H7 (cell line): ENCODE measurements around the gene FCN2. TPM values are rescaled to one million over a fixed set of nuclear protein-coding genes. Genes with fewer than 3 reads are reported as not detected.
"Not testable (repeated sequence)": the region's sequence is repeated elsewhere in the genome, so short reads cannot be mapped to it uniquely, and the experiment has no call there.

Experiments
- DNase-seq: peaks from one replicate; pipeline ENCODE4 v3.0.0; 2012
- H3K27me3 ChIP-seq: 2 replicates; pipeline ENCODE4 v1.6.0; 2011; ENCODE audit warnings: mild to moderate bottlenecking, low read length; ENCODE audit not compliant: control insufficient read depth, insufficient read depth
- H3K36me3 ChIP-seq: replicated peaks from 2 replicates; pipeline ENCODE4 v1.5.1; 2011; ENCODE audit warnings: low read length; ENCODE audit not compliant: control insufficient read depth, insufficient read depth
- H3K4me3 ChIP-seq: 2 replicates; pipeline ENCODE4 v1.5.1; 2011; ENCODE audit warnings: low read depth, mild to moderate bottlenecking, control low read depth, low read length, moderate library complexity; ENCODE audit not compliant: insufficient read depth
- total RNA-seq: library from RNA; depleted of rRNA; stranded (reverse); fragments of >200 nt; shearing (Covaris generic); gene quantifications from 2 replicates; pipeline ENCODE4 v1.2.3, GENCODE V29; 2014

FCN2 gene
- total RNA-seq, 1 experiment from 2014 or later, result not detected

DNA sequence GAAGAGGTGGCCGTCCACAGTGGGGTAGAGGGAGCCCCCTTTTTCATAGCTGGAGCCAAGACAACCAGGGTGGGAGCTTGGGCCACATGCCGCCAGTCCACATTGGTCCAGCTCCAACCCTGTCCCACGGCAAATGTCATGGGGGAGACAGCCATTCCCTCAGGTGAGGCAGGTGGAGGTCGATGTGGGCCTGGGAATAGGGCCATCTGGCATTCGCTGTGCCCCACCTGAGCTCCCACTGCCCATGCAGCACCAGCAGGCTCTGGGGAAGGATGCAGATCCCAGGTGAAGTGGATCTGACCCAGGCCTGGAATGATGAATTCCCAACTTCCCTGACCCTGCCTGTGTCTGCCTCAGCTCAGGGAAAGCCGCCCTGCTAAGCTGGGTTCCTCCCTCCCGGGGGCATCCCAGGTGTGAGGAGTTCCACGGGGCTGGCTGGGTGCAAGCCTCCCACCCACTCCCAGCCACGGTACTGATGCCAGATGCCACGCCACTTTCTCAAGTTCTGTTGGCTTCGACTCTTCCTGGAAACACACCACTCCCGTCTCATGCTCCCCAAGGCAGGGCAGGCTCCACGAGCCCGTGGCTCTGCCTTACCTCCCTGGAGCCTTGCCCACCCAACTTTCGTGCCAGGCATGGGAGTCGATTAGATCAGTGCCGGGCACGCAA lies 25.2 kb upstream of the FCN2 start:
- DNase-seq, result peak; percentile 22
- Histone ChIP-seq H3K27me3 (no peaks in the 10 kb centered on the region), H3K36me3 (no peaks in the 10 kb centered on the region), H3K4me3 (no peak overlapping the region)

DNA sequence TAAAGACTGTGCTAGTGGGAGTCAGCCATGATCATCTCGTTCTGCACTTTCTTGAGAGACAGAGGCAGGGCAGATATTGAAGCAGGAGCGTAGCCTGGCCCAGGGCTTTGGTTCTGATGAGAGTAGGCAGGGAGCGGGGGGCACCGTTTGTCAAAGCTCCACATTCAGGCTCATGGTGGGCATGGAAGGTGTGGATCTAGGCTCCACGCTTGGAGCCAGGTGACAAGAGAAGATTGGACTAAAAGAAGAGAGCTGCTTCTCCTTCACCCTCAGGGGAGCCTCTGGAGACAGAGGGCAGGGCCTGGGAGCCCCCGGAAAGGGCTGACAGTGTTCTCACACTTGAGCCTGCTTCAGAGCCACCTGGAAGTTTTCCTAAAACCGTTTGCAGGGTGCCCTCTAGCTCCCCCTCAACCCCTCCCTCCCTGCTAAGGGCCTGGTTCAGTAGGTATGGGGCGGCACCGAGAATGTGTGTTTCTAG lies 24.7 kb upstream of the FCN2 start:
- H3K27me3 ChIP-seq, result no peaks in the 10 kb centered on the region
- no peak overlapping the region for H3K4me3 ChIP-seq
- H3K36me3 ChIP-seq, result no peaks in the 10 kb centered on the region
- peak; percentile 18 for DNase-seq

DNA sequence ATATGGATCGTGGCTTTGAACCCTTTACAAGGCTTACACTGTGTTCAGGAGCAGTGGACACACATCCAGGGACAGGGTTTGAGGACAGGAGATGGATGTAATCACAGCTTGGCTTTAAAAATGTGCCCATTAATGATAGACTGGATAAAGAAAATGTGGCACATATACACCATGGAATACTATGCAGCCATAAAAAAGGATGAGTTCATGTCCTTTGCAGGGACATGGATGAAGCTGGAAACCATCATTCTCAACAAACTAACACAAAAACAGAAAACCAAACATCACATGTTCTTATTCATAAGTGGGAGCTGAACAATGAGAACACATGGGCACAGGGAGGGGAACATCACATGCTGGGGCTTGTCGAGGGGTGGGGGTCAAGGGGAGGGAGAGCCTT lies 23.2 kb upstream of the FCN2 start:
- H3K36me3 ChIP-seq, H3K4me3 ChIP-seq, DNase-seq, H3K27me3 ChIP-seq: not testable (repeated sequence)

DNA sequence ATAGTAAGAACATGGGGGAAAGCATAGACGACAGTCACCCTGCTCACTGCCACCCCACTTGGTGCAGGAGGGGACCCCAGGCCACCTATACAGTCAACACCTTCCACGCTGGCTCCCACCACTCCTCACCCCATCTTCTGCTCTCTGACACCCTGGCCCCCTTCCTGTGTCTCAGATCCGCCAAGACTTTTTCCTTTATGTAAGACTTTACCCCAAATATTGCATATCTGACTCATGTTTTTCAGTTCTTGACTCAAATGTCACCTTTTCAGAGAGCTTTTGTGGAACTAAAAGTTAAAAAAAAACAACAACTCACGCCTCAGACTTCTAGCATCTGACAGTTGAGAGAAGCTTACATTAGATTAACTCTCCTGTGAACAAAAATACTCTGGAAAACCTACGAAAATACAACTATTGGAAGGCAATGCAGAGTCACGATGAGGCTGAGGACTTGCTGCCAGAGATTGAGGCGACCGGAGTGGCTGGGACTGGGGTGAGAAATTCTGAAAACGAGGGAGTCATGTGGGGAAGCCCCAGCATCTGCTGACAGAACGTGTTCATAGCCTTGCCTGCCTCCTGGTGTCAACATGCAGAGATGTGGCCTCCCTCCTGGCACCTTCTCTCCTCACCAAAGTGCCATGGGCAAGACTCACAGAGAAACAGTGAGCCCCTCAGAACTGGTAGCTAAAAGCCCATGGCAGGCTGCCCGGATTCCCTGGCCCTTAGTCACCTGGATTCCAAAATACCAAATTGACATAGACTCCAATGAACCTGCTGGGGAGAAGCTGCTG lies 22.4 kb upstream of the FCN2 start:
- Histone ChIP-seq H3K36me3 (no peaks in the 10 kb centered on the region), H3K27me3 (no peaks in the 10 kb centered on the region), H3K4me3 (no peak overlapping the region)
- DNase-seq, result peak; percentile 30

DNA sequence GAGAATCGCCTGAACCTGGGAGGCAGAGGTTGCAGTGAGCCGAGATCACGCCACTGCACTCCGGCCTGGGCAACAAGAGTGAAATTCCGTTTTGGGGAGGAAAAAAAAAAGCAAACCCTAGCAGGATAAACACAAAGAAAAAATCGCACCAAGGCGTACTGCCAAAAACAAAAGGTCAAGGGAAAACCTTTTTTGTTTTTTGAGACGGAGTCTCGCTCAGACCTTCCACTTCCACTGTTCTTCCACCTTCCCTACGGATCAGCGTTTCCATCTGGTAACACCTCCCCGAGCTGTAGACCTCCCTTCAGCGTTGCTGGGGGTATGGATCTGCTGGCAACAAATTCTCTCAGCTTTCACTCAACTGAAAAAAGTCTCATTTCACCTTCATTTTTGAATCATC lies 20.1 kb upstream of the FCN2 start:
- Histone ChIP-seq H3K4me3 (no peak overlapping the region), H3K27me3 (no peaks in the 10 kb centered on the region), H3K36me3 (no peaks in the 10 kb centered on the region)
- DNase-seq, result no peak

DNA sequence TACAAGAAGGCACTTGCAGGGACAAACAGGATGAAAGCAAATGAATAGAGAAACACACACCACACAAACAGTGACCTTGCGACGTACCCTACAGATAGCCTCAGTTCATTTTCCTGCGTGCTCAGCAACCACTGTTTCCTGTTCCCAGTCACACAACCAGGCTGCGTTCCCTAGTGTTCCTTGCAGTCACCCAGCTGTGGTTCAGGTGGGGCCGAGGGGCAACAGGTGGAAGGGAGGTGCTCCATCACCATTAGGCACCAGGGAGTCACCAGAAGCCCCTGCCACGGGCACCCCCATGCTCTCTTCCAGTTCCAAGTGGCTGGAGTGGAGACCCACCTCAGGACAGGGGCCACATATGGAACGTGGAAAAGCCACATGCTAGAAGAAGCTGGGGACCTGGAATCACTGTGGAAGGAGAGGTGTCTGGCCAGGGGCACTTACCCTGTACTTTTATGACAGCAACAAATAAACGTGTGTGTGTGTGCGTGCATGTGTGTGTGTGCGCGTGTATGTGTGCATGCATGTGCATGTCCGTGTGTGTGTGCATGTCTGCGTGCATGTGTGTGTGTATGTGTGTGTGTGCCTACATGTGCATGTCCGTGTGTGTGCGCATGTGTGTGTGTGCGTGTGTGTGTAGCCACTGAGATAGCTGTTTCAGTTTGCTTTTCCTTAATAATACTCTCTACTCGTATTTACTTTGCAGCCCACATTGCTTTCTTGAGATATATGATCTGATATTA lies 18.8 kb upstream of the FCN2 start:
- DNase-seq, result no peak

DNA sequence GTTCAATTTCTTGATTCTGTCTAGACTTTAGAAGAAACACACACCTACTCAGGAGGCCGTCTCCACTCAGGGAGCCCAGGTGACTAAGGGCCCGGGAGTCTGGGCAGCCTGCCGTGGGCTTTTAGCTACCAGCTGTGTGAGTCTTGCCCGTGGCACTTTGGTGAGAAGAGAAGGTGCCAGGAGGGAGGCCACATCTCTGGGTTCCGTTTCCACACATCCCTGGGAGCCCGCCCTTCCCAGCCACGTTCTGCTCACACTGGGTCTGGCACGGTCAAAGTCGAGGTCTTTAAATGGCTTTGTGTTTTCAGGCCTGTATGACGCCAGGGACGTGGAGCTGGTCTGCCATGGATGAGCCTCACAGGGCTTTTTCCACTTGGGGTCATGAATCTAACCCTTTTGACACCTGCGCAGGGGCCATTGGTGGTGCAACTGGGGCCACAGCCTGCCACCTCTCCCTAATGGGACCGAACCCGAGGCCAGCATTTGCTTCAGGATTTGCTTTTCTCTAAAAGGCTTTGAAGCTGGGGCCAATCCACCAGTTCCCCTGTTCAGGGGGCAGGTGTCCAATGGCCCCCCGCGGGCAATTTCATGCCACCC lies 17.2 kb upstream of the FCN2 start:
- peak; percentile 21 for DNase-seq
- H3K4me3 ChIP-seq, result no peak overlapping the region
- no peaks in the 10 kb centered on the region for H3K27me3 ChIP-seq
- no peaks in the 10 kb centered on the region for H3K36me3 ChIP-seq

More for the DNA sequence above, 18.8 kb upstream of the FCN2 start:
- Histone ChIP-seq H3K27me3 (no peaks in the 10 kb centered on the region), H3K36me3 (no peaks in the 10 kb centered on the region), H3K4me3 (no peak overlapping the region)

DNA sequence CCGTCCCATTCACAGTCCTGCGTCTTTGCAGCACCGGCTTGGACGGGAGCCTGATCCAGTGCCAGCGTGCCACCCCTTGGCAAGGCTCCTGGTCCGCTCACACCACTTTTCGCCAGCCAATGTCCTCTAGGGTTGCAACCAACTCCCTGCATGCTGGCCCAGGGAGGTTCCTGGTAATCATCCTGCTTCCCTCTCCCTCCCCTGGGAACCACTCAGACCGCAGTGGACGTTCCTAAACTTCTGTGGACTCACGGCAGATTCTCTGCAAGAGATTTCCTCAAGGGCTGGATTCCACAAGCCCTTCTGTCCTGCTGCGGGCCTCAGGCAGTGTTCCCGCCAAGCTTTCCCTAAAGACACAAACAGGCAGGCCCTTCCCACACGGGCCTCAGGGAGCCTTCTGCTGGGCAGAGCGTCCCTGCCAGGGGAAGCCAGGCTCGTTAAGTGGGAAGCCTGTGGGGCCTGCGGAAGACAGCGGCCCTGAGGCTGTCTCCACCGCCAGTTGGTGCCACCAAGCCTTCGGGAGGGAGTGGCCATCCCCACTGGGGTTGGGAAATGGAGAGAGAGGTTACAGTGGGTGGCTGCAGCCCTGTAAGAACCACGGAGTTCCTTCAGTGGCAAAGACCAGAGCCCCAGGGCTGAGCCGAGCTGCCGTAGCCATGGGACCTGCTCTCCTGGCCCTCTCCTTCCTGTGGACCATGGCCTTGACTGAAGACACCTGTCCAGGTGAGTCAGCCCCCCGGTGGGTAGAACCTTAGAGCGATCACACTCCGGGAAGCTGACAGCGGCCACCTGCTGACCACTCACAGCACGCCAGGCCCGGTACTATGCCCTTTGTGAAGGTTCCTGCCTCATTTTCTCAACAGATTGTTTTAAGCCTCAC lies 16.4 kb upstream of the FCN2 start:
- H3K27me3 ChIP-seq, result no peaks in the 10 kb centered on the region
- DNase-seq, result peak; percentile 44
- no peaks in the 10 kb centered on the region for H3K36me3 ChIP-seq
- H3K4me3 ChIP-seq, result no peak overlapping the region

DNA sequence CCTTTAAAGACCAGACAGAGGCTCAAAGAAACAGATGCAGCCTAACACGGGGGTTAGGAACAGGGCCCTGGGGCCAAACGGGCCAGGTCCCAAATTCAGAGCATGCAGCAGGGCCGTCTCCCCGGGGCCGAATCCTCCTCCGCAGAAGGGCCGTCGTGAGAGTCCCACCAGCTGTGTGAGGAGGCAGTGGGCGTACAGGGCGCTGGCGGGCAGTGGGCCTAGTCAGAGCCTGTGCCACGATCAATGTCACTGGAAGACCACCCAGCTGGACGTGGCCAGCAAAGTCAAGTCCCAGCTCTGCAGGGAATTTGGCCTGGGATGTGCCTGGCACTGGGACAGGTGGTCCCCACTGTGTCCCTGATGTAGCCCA lies 15.8 kb upstream of the FCN2 start:
- Histone ChIP-seq H3K27me3 (no peaks in the 10 kb centered on the region), H3K36me3 (no peaks in the 10 kb centered on the region), H3K4me3 (no peak overlapping the region)
- no peak for DNase-seq

DNA sequence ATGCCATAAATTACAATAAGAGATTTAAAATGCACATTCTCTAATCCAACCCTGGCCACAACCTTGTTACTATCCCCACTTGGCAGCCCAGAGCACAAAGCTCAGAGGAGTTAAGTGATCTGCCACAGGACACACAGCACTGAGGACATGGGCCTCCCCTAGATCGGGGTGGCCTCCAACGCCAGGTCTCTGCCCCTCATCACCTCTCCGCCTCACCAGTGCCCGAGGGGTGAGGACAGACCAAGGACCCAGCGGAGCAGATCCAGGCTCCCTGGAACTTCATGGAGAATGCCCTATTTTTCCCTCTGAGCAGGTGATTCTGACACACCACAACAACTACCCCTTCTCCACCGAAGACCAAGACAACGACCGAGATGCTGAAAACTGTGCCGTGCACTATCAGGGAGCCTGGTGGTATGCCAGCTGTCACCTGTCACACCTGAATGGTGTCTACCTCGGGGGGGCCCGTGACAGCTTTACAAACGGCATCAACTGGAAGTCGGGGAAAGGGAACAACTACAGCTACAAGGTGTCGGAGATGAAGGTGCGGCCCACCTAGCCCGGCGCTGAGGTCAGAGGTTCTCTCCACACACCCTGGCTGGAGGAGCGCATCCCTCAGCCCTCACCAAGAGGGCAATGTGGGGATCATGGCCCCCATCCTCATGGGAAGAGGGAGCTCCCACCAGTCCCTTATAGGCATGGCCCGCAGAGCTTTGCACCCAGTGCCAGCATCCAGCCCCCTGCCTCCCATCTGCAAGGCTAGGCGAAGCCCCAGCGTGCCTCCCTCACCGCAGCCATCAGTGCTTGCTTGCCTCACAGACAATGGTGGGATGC lies 12.5 kb upstream of the FCN2 start:
- peak; percentile 22 for DNase-seq
- no peaks in the 10 kb centered on the region for H3K36me3 ChIP-seq
- no peak overlapping the region for H3K4me3 ChIP-seq
- no peaks in the 10 kb centered on the region for H3K27me3 ChIP-seq

DNA sequence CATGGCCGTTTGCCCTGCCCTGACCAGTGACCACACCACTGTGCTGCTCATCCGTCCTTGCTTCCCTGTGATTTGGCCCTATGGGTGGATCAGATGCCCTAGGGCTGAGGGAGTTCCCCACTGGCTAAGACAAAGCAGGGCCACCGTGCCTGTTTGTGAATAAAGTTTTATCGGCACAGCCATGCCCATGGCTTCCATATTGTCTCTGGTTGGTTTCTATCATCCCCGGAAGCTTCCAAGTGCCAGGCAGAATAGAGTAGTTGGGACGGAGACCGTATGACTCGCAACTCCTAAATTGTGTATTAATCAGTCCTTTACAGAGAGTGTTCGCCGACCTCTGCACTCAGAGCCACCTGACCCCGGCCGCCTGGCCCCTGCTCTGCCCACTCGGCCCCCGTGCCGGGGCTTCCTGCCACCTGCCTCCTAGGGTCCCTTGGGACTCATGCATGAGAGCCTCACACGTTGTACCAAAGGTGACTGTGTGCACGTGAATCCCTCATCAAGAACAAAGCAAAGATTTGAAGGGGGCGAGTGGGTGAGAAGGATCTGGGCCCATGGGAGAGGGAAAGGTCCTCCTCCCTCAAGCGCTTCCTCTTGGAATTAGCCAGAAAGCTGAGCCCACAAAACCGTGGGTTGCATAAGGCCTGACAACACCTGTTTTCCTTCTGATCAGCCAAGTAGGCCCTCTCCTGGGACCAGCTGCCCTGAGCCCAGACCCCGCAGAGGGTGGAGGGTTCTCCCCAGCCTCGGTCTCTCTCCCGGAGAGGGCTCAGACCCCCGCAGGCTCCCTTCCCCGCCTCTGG lies 11.7 kb upstream of the FCN2 start:
- Histone ChIP-seq H3K4me3 (no peak overlapping the region), H3K27me3 (no peaks in the 10 kb centered on the region), H3K36me3 (no peaks in the 10 kb centered on the region)
- DNase-seq, result peak; percentile 19

DNA sequence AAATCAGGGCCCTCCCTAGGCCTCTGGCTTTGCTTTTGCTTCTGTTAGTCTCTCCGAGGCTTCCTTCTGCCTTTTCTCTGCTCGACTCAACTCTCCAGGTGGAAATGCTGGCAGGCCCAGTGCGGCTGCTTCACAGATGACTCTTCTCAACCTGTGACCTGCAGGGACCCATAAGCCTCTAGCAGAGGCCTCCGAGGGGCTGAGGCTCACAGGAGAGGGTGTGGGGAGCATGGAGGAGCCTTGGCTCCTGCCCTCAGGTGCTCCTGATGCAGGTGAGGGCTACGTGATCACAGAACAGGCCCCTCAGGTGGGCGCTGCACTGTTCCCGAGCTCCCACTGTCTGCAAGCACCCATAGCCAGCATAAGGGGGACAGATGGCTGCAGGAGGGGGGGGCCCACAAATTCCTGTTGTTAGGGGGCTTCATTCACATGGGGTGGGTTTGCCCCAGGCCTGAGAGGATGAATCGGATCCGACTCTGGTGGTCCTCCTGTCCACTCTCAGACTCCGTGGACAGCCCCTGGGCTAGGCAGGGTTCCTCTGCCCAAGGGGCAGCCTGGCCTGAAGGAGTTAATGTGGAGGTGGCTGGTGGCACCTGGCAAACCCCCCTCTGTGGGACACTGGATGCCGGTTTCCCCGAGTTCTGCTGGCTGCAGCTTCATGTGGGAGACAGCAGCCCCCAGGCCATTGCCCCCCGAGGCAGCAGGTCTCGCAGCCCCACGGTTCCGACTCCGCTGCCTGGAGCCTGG lies 10.9 kb upstream of the FCN2 start:
- Histone ChIP-seq H3K27me3 (no peaks in the 10 kb centered on the region), H3K36me3 (no peaks in the 10 kb centered on the region), H3K4me3 (no peak overlapping the region)
- peak; percentile 48 for DNase-seq
